GM12873 (cell line): ENCODE results near the gene LGALS8.

ENCODE experiments used
- CTCF ChIP-seq: IDR thresholded peaks from 2 replicates; pipeline ENCODE4 v1.5.1; 2012; ENCODE audit warnings: low read depth, mild to moderate bottlenecking, moderate library complexity, low read length, control low read depth; ENCODE audit not compliant: insufficient read depth; ENCODE audit errors: missing control alignments

The LGALS8 gene

GRCh38 chr1:236515443-236515958 lies 8.3 kb upstream of the LGALS8 start:
- no peak for TF ChIP-seq CTCF

- no peak for TF ChIP-seq CTCF
Observed at GRCh38 chr1:236516929-236517704, 6.7 kb upstream of the LGALS8 start.

GRCh38 chr1:236518322-236518721 lies 5.5 kb upstream of the LGALS8 start:
- TF ChIP-seq CTCF = no peak

GRCh38 chr1:236520445-236521005 lies 3.3 kb upstream of the LGALS8 start:
- no peak for TF ChIP-seq CTCF

- no peak for TF ChIP-seq CTCF
Observed at GRCh38 chr1:236522937-236523703, 662 bp upstream of the LGALS8 start.

GRCh38 chr1:236524142-236524894 lies 536 bp downstream of the LGALS8 start:
- TF ChIP-seq CTCF = no peak
